H1 (cell line): Measurements from ENCODE around the gene MACROD1. TPM values are rescaled to one million over a fixed set of nuclear protein-coding genes. Genes with fewer than 3 reads are reported as not detected.

Source experiments
- SIN3A ChIP-seq, 2 experiments: IDR thresholded peaks in 1 of 2; conservative IDR thresholded peaks in 1 of 2; 2 replicates each; pipeline ENCODE4 v1.6.1; 2011 to 2012; ENCODE audit warnings: low read length in 2 of 2, improper control_type of control experiment in 1 of 2, low read depth in 1 of 2, mild to moderate bottlenecking in 1 of 2
- TEAD4 ChIP-seq: IDR thresholded peaks from 2 replicates; pipeline ENCODE4 v1.6.1; 2012; ENCODE audit warnings: low read depth, low read length, inconsistent platforms, mixed read lengths
- polyA plus RNA-seq, 7 experiments: library from polyadenylated mRNA; depleted of rRNA in 3 of 7; stranded (reverse) in 5 of 7; unstranded in 2 of 7; fragments of >200 nt in 5 of 7; fragments of 200-250 nt in 2 of 7; gene quantifications; 1 replicate in 5 of 7; 2 replicates in 1 of 7; 4 replicates in 1 of 7; pipeline versions ENCODE4 v1.2.1 to v1.2.3, GENCODE V29; 2011 to 2013; ENCODE audit warnings: missing spikeins in 2 of 7, mixed read lengths in 2 of 7
- total RNA-seq: library from RNA; stranded (reverse); fragmentation: NEBNext Ultra II Directional; extraction: Animal tissue kit (Norgen Biotek cat#: 25700); gene quantifications from 2 replicates; pipeline ENCODE4 v1.2.1, GENCODE V29; 2021

The MACROD1 gene
- total and polyA plus RNA-seq, 2 of the 8 experiments (the other 6 are each of a cell fraction or from before 2014, with no cell fraction given), result 19.5 to 34.1 TPM

- TF ChIP-seq SIN3A (conservative IDR thresholded peaks at IDR 0.05 in 1 of 2, IDR thresholded peaks at IDR 0.05 in 1 of 2; ENCODE audit: low read depth in 1 of 2, low read length in 2 of 2) (no peak), TEAD4 (no peak)
Observed at GRCh38 chr11:64080390-64080789, 85.5 kb downstream of the MACROD1 start (continued).
